HEK293T (cell line): Measurements from ENCODE around the gene NAA10.

ENCODE experiments used
- CTCF ChIA-PET: fragments of 350-600 bp; formaldehyde crosslinking; extraction: SDS; loops from one replicate; lab custom pipeline; 2021; ENCODE audit warnings: antibody characterized with exemption, inconsistent platforms; lab: Yijun Ruan, JAX
- POLR2A ChIA-PET: fragments of 350-600 bp; formaldehyde crosslinking; extraction: SDS; loops from one replicate; lab custom pipeline; 2020; ENCODE audit warnings: antibody characterized with exemption, inconsistent platforms; lab: Yijun Ruan, JAX
- DNase-seq: peaks from one replicate; pipeline ENCODE4 v3.0.0; 2012; ENCODE audit warnings: mixed read lengths; ENCODE audit errors: extremely low spot score
- ARNT ChIP-seq: fragments of 450-650 bp; IDR thresholded peaks from 2 replicates; pipeline ENCODE4 v1.6.1; 2017; ENCODE audit warnings: mild to moderate bottlenecking
- BHLHE40 ChIP-seq: fragments of 450-650 bp; IDR thresholded peaks from 2 replicates; pipeline ENCODE4 v1.6.1; 2016; ENCODE audit warnings: mild to moderate bottlenecking, moderate library complexity, borderline replicate concordance
- CTBP1 ChIP-seq: fragments of 450-650 bp; IDR thresholded peaks from 2 replicates; pipeline ENCODE4 v1.6.1; 2016; ENCODE audit warnings: borderline replicate concordance
- ELF4 ChIP-seq: fragments of 450-650 bp; IDR thresholded peaks from 2 replicates; pipeline ENCODE4 v1.6.1; 2017; ENCODE audit warnings: antibody characterized with exemption
- FOXA1 ChIP-seq: fragments of 450-650 bp; IDR thresholded peaks from 2 replicates; pipeline ENCODE4 v1.6.1; 2016; ENCODE audit warnings: mild to moderate bottlenecking
- FOXK2 ChIP-seq: fragments of 450-650 bp; IDR thresholded peaks from 2 replicates; pipeline ENCODE4 v1.6.1; 2016; ENCODE audit warnings: mild to moderate bottlenecking
- FOXM1 ChIP-seq: fragments of 450-650 bp; IDR thresholded peaks from 2 replicates; pipeline ENCODE4 v1.6.1; 2017; ENCODE audit warnings: mild to moderate bottlenecking, borderline replicate concordance
- HDGF ChIP-seq: fragments of 450-650 bp; IDR thresholded peaks from 2 replicates; pipeline ENCODE4 v1.6.1; 2017; ENCODE audit warnings: antibody characterized with exemption, borderline replicate concordance
- L3MBTL2 ChIP-seq: fragments of 450-650 bp; conservative IDR thresholded peaks from 2 replicates; pipeline ENCODE4 v1.6.1; 2016; ENCODE audit warnings: mild to moderate bottlenecking
- LEF1 ChIP-seq: fragments of 450-650 bp; IDR thresholded peaks from 2 replicates; pipeline ENCODE4 v1.6.1; 2017; ENCODE audit warnings: mild to moderate bottlenecking, borderline replicate concordance
- NFRKB ChIP-seq: fragments of 450-650 bp; IDR thresholded peaks from 2 replicates; pipeline ENCODE4 v1.6.1; 2016; ENCODE audit warnings: mild to moderate bottlenecking, moderate library complexity
- SP1 ChIP-seq: fragments of 450-650 bp; IDR thresholded peaks from 2 replicates; pipeline ENCODE4 v1.6.1; 2017
- SUZ12 ChIP-seq: fragments of 450-650 bp; IDR thresholded peaks from 2 replicates; pipeline ENCODE4 v1.6.1; 2016; ENCODE audit warnings: mild to moderate bottlenecking
- TARDBP ChIP-seq: fragments of 450-650 bp; IDR thresholded peaks from 2 replicates; pipeline ENCODE4 v1.6.1; 2016
- ZNF384 ChIP-seq: fragments of 450-650 bp; IDR thresholded peaks from 2 replicates; pipeline ENCODE4 v1.6.1; 2016
- TF ChIP-seq, protein P1 (sequence below): fragments of 450-650 bp; IDR thresholded peaks from 2 replicates; pipeline ENCODE4 v1.6.1; 2016

Gene NAA10

GRCh38 chrX:153927922-153928760 is 6.7 kb downstream of the NAA10 start:
- ChIA-PET POLR2A (interaction anchor here (0.6 to 7.1 kb wide), 22 partner anchors 9 to 162 kb away, joined by 3 to 65 read pairs (median 4); partner anchors contain the start of genes HCFC1, IDH3G, L1CAM and RENBP), CTCF (interaction anchor here (0.6 to 9.2 kb wide), 5 partner anchors 10 to 165 kb away, joined by 3 to 100 read pairs (median 5); partner anchors contain the start of gene RENBP)
- peak; percentile 98 for DNase-seq
- TF ChIP-seq FOXM1 (peak; percentile 56; the same call in 1 of the 2 replicates), BHLHE40 (no peak), SP1 (no peak), NFRKB (no peak), SUZ12 (no peak), ARNT (peak; percentile 40; the same call in 1 of the 2 replicates), HDGF (no peak), CTBP1 (no peak), FOXK2 (no peak), ZNF384 (no peak), ELF4 (peak; percentile 72; the same call in 1 of the 2 replicates), LEF1 (peak; percentile 82; the same call in 1 of the 2 replicates), L3MBTL2 (no peak), FOXA1 (no peak), TARDBP (no peak)
- TF ChIP-seq, protein P1, sequence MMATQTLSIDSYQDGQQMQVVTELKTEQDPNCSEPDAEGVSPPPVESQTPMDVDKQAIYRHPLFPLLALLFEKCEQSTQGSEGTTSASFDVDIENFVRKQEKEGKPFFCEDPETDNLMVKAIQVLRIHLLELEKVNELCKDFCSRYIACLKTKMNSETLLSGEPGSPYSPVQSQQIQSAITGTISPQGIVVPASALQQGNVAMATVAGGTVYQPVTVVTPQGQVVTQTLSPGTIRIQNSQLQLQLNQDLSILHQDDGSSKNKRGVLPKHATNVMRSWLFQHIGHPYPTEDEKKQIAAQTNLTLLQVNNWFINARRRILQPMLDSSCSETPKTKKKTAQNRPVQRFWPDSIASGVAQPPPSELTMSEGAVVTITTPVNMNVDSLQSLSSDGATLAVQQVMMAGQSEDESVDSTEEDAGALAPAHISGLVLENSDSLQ = peak; percentile 61

GRCh38 chrX:153927672-153927921 is 7.2 kb downstream of the NAA10 start:
- ChIA-PET CTCF (interaction anchor here (0.8 to 9.2 kb wide), 4 partner anchors 17 to 23 kb away, joined by 3 to 100 read pairs (median 6); partner anchors contain the start of gene RENBP), POLR2A (interaction anchor here (1.0 to 7.1 kb wide), 12 partner anchors 9 to 161 kb away, joined by 3 to 65 read pairs (median 4); partner anchors contain the start of genes IDH3G, L1CAM, RENBP and SSR4)
- TF ChIP-seq SP1 = no peak
- TF ChIP-seq, protein P1 = no peak
- TF ChIP-seq CTBP1 = no peak
- no peak for TF ChIP-seq TARDBP
- no peak for TF ChIP-seq ARNT
- TF ChIP-seq FOXK2 = no peak
- TF ChIP-seq FOXM1 = no peak
- TF ChIP-seq ELF4 = no peak
- TF ChIP-seq FOXA1 = no peak
- no peak for TF ChIP-seq L3MBTL2
- no peak for TF ChIP-seq BHLHE40
- DNase-seq = no peak

GRCh38 chrX:153926858-153927671 is 7.8 kb downstream of the NAA10 start:
- TF ChIP-seq FOXK2 (no peak), LEF1 (no peak), ARNT (no peak)
- POLR2A ChIA-PET = interaction anchor here (0.7 to 7.1 kb wide), 15 partner anchors 8 to 974 kb away, joined by 3 to 65 read pairs (median 4); partner anchors contain the start of genes IDH3G, L1CAM, NAA10 and RENBP
- CTCF ChIA-PET = interaction anchor here (0.8 to 9.2 kb wide), 4 partner anchors 16 to 23 kb away, joined by 3 to 100 read pairs (median 6); partner anchors contain the start of gene RENBP
- DNase-seq = no peak

GRCh38 chrX:153926552-153926857 is 8.3 kb downstream of the NAA10 start:
- TF ChIP-seq ZNF384 (no peak), SUZ12 (no peak), BHLHE40 (no peak), ARNT (no peak), FOXA1 (no peak), FOXK2 (no peak), LEF1 (no peak), SP1 (no peak), NFRKB (no peak), CTBP1 (no peak), L3MBTL2 (no peak), HDGF (no peak)
- no peak for DNase-seq
- CTCF ChIA-PET = interaction anchor here (9.2 kb wide), 1 partner anchor 19 kb away, joined by 100 read pairs; the partner anchor contains the start of gene RENBP
- POLR2A ChIA-PET = interaction anchor here (0.7 to 7.1 kb wide), 10 partner anchors 8 to 975 kb away, joined by 3 to 65 read pairs (median 5); partner anchors contain the start of genes IDH3G, NAA10, RENBP and SSR4

DNA sequence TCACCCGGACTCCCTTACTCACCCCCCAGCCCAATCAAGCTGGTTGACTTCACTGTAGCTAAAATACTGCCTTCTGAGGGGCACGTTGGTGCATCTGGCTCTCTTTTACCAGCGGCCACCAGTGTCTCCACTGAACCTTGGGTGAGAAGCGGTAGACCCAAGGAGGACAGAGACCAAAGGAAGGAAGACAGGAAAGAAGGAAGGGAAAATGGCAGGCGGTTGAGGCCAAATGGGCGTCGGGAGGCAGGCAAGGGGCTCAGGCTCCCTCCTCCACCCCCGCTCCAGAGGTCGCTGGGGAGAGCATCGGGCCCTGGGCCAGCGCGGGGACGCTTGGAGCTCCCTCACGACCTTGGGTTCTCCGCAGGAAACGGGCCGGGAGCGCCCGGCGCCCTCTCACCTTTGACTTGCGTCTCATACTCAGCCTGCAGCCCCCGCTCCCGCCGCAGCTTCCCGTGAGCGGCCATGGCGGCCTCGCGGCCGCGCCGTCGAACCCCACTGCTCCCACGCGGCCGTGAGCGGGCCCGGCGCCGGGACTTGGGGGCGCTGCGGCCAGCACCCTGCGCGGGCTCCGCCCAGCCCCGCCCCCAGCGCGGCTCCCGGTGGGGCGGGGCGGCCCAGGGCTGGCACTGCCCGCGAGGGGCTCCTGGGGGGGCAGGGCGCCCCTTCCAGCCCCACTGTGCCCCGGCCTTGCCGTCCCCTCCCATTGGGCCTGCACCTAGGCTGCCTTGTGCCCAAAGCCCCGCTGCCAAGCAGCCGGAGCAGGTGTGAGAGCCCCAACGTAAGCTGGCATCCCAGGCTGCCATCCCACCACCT is 8.9 kb downstream of the NAA10 start, which contains the start of gene ARHGAP4:
Gene ARHGAP4 (minus strand): TSS at position 526 of the 813 bp plus-strand sequence. CDS start 62 bp downstream, at position 464.
- ChIA-PET POLR2A (interaction anchor here (0.7 to 7.1 kb wide), 8 partner anchors 9 to 975 kb away, joined by 3 to 65 read pairs (median 5); partner anchors contain the start of genes IDH3G, NAA10, RENBP and SSR4), CTCF (interaction anchor here (0.7 to 9.2 kb wide), 3 partner anchors 8 to 20 kb away, joined by 3 to 100 read pairs (median 6); partner anchors contain the start of gene RENBP)
- no peak for DNase-seq
- TF ChIP-seq LEF1 = no peak
- no peak for TF ChIP-seq SUZ12
- TF ChIP-seq ZNF384 = no peak
- no peak for TF ChIP-seq HDGF
- TF ChIP-seq L3MBTL2 = no peak
